Measurements from ENCODE around the gene HSPG2.
"Not testable (repeated sequence)": the region's sequence is repeated elsewhere in the genome, so short reads cannot be mapped to it uniquely, and the experiment has no call there.

Gene HSPG2

GRCh38 chr1:21919520-21919919 lies 17.6 kb downstream of the HSPG2 start:
- 100% methylated on average over 7 of the region's 7 CpGs for WGBS (ENCODE audit: insufficient coverage)
- peaks cover 0 to 26% (median 18%) of the 10 kb centered on the region in 4 experiments for H3K4me1 ChIP-seq (ENCODE audit: control extremely low read depth in 1 of 4, control insufficient read depth in 4 of 4, insufficient read depth in 4 of 4, low read length in 3 of 4)
- no peak overlapping the region for H3K4me3 ChIP-seq (ENCODE audit: control insufficient read depth in 1 of 7, extremely low read depth in 1 of 7, insufficient read depth in 4 of 7, low read depth in 2 of 7, low read length in 6 of 7)
- no peak overlapping the region for H3K27ac ChIP-seq (ENCODE audit: insufficient read depth in 1 of 2, low read depth in 1 of 2, low read length in 2 of 2, poor library complexity in 1 of 2, severe bottlenecking in 2 of 2)
- H3K27me3 ChIP-seq (replicated peaks in 2 of 5; ENCODE audit: control insufficient read depth in 4 of 5, insufficient read depth in 5 of 5, low read length in 4 of 5) = no peaks in the 10 kb centered on the region
- no peak for DNase-seq
- no peaks in the 10 kb centered on the region for H3K9me3 ChIP-seq (ENCODE audit: control extremely low read depth in 1 of 5, control insufficient read depth in 4 of 5, insufficient read depth in 2 of 5, low read depth in 1 of 5, low read length in 4 of 5)
- ChIA-PET CTCF (interaction anchor here (1.2 to 8.0 kb wide), 3 partner anchors 8 to 16 kb away, joined by 4 to 45 read pairs (median 10); no protein-coding TSS in a partner anchor), POLR2A (no interaction called here)
- no peaks in the 10 kb centered on the region for H3K36me3 ChIP-seq (ENCODE audit: control insufficient read depth in 4 of 4, insufficient read depth in 4 of 4, low read length in 3 of 4)

GRCh38 chr1:21917239-21917631 lies 19.9 kb downstream of the HSPG2 start:
- 93% methylated on average over 3 of the region's 6 CpGs for WGBS (ENCODE audit: insufficient coverage)
- H3K4me3 ChIP-seq (ENCODE audit: control insufficient read depth in 1 of 7, extremely low read depth in 1 of 7, insufficient read depth in 4 of 7, low read depth in 2 of 7, low read length in 6 of 7); H3K27me3 ChIP-seq (replicated peaks in 2 of 5; ENCODE audit: control insufficient read depth in 4 of 5, insufficient read depth in 5 of 5, low read length in 4 of 5); H3K36me3 ChIP-seq (ENCODE audit: control insufficient read depth in 4 of 4, insufficient read depth in 4 of 4, low read length in 3 of 4); POLR2A ChIA-PET; DNase-seq; H3K9me3 ChIP-seq (ENCODE audit: control extremely low read depth in 1 of 5, control insufficient read depth in 4 of 5, insufficient read depth in 2 of 5, low read depth in 1 of 5, low read length in 4 of 5); H3K27ac ChIP-seq (ENCODE audit: insufficient read depth in 1 of 2, low read depth in 1 of 2, low read length in 2 of 2, poor library complexity in 1 of 2, severe bottlenecking in 2 of 2): not testable (repeated sequence)
- H3K4me1 ChIP-seq (ENCODE audit: control extremely low read depth in 1 of 4, control insufficient read depth in 4 of 4, insufficient read depth in 4 of 4, low read length in 3 of 4) = peaks cover 0 to 42% (median 30%) of the 10 kb centered on the region in 4 experiments
- CTCF ChIA-PET = interaction anchor here (0.8 to 1.9 kb wide), 4 partner anchors 8 to 18 kb away, joined by 3 to 5 read pairs (median 3); no protein-coding TSS in a partner anchor

- peak in 1 of 3 donors; percentile 54 for DNase-seq
- POLR2A ChIA-PET = no interaction called here
- H3K27me3 ChIP-seq (replicated peaks in 2 of 5; ENCODE audit: control insufficient read depth in 4 of 5, insufficient read depth in 5 of 5, low read length in 4 of 5) = no peaks in the 10 kb centered on the region
- H3K4me3 ChIP-seq (ENCODE audit: control insufficient read depth in 1 of 7, extremely low read depth in 1 of 7, insufficient read depth in 4 of 7, low read depth in 2 of 7, low read length in 6 of 7) = no peak overlapping the region
- CTCF ChIA-PET = interaction anchor here (0.8 to 1.9 kb wide), 5 partner anchors 9 to 39 kb away, joined by 3 to 5 read pairs (median 3); no protein-coding TSS in a partner anchor
- peak overlapping the region in 1 of 2 experiments; percentile 14 for H3K27ac ChIP-seq (ENCODE audit: insufficient read depth in 1 of 2, low read depth in 1 of 2, low read length in 2 of 2, poor library complexity in 1 of 2, severe bottlenecking in 2 of 2)
- no peaks in the 10 kb centered on the region for H3K36me3 ChIP-seq (ENCODE audit: control insufficient read depth in 4 of 4, insufficient read depth in 4 of 4, low read length in 3 of 4)
- WGBS (ENCODE audit: insufficient coverage) = 80% methylated on average over 11 of the region's 20 CpGs
- no peaks in the 10 kb centered on the region for H3K9me3 ChIP-seq (ENCODE audit: control extremely low read depth in 1 of 5, control insufficient read depth in 4 of 5, insufficient read depth in 2 of 5, low read depth in 1 of 5, low read length in 4 of 5)
- H3K4me1 ChIP-seq (ENCODE audit: control extremely low read depth in 1 of 4, control insufficient read depth in 4 of 4, insufficient read depth in 4 of 4, low read length in 3 of 4) = peaks cover 0 to 43% (median 29%) of the 10 kb centered on the region in 4 experiments
These were observed 20.5 kb downstream of the HSPG2 start for GRCh38 chr1:21916447-21917238.

GRCh38 chr1:21914880-21915640 lies 22.1 kb downstream of the HSPG2 start:
- Histone ChIP-seq H3K4me3 (ENCODE audit: control insufficient read depth in 1 of 7, extremely low read depth in 1 of 7, insufficient read depth in 4 of 7, low read depth in 2 of 7, low read length in 6 of 7) (no peak overlapping the region), H3K27ac (ENCODE audit: insufficient read depth in 1 of 2, low read depth in 1 of 2, low read length in 2 of 2, poor library complexity in 1 of 2, severe bottlenecking in 2 of 2) (peak overlapping the region in 1 of 2 experiments; percentile 72), H3K27me3 (replicated peaks in 2 of 5; ENCODE audit: control insufficient read depth in 4 of 5, insufficient read depth in 5 of 5, low read length in 4 of 5) (no peaks in the 10 kb centered on the region), H3K9me3 (ENCODE audit: control extremely low read depth in 1 of 5, control insufficient read depth in 4 of 5, insufficient read depth in 2 of 5, low read depth in 1 of 5, low read length in 4 of 5) (no peaks in the 10 kb centered on the region), H3K36me3 (ENCODE audit: control insufficient read depth in 4 of 4, insufficient read depth in 4 of 4, low read length in 3 of 4) (no peaks in the 10 kb centered on the region), H3K4me1 (ENCODE audit: control extremely low read depth in 1 of 4, control insufficient read depth in 4 of 4, insufficient read depth in 4 of 4, low read length in 3 of 4) (peaks cover 0 to 51% (median 37%) of the 10 kb centered on the region in 4 experiments)
- DNase-seq = peak in 1 of 3 donors; percentile 37
- ChIA-PET CTCF (interaction anchor here (1.1 to 6.9 kb wide), 4 partner anchors 7 to 57 kb away, joined by 3 to 45 read pairs (median 4); no protein-coding TSS in a partner anchor), POLR2A (interaction anchor here (0.6 to 1.5 kb wide), 2 partner anchors 9 to 17 kb away, joined by 3 to 5 read pairs; no protein-coding TSS in a partner anchor)
- WGBS (ENCODE audit: insufficient coverage) = 90% methylated on average over 12 of the region's 21 CpGs

DNA sequence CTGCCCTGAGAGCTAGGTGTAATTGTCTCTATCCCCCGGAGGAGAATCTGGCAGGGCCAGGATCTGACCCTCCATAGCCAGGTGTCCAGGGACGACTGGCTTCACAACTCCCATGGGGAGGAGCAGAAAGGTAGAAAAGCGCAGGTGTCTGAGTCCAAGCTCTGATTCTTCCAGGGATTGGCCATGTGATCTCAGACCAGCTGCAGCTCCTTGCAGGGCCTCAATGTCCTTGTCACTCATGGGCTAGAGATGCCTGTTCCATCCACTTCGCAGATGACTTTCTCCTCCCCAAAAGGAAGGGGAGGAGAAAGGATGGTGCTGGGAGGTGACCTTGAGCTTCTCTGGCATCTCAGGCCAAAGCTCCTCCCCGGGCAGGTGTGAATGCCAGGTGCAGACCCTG lies 22.7 kb downstream of the HSPG2 start:
- no peaks in the 10 kb centered on the region for H3K9me3 ChIP-seq (ENCODE audit: control extremely low read depth in 1 of 5, control insufficient read depth in 4 of 5, insufficient read depth in 2 of 5, low read depth in 1 of 5, low read length in 4 of 5)
- ChIA-PET CTCF (interaction anchor here (1.5 to 6.9 kb wide), 2 partner anchors 8 to 12 kb away, joined by 4 to 45 read pairs; no protein-coding TSS in a partner anchor), POLR2A (interaction anchor here (1.5 to 2.6 kb wide), 2 partner anchors 12 to 17 kb away, joined by 5 to 7 read pairs; no protein-coding TSS in a partner anchor)
- 89% methylated on average over 4 of the region's 5 CpGs for WGBS (ENCODE audit: insufficient coverage)
- H3K4me3 ChIP-seq (ENCODE audit: control insufficient read depth in 1 of 7, extremely low read depth in 1 of 7, insufficient read depth in 4 of 7, low read depth in 2 of 7, low read length in 6 of 7) = no peak overlapping the region
- no peaks in the 10 kb centered on the region for H3K36me3 ChIP-seq (ENCODE audit: control insufficient read depth in 4 of 4, insufficient read depth in 4 of 4, low read length in 3 of 4)
- H3K27ac ChIP-seq (ENCODE audit: insufficient read depth in 1 of 2, low read depth in 1 of 2, low read length in 2 of 2, poor library complexity in 1 of 2, severe bottlenecking in 2 of 2) = peak overlapping the region in 1 of 2 experiments; percentile 72
- DNase-seq = no peak
- H3K27me3 ChIP-seq (replicated peaks in 2 of 5; ENCODE audit: control insufficient read depth in 4 of 5, insufficient read depth in 5 of 5, low read length in 4 of 5) = no peaks in the 10 kb centered on the region
- peaks cover 0 to 57% (median 43%) of the 10 kb centered on the region in 4 experiments for H3K4me1 ChIP-seq (ENCODE audit: control extremely low read depth in 1 of 4, control insufficient read depth in 4 of 4, insufficient read depth in 4 of 4, low read length in 3 of 4)

DNA sequence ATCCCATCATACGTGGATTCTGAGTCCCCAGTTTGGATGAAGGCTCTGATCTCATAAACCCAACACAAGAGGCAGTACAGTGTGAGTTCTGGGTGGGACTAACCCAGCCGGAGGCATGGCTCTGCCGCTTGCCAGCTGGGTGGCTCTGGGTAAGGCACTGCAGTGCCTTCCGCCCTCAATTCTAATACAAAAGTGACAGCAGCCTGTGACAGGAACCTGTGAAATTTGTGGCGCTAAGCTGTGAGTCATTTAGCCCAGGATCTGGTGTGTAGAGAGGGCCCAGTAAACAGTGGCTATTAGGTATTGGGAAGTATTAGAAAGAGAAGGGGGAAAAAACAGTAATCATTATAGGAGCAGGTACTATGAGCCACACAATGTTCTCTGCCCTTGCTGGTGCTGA lies 23.3 kb downstream of the HSPG2 start:
- DNase-seq = peak; percentile 51 to 91 (median 87)
- WGBS (ENCODE audit: insufficient coverage) = 8% methylated on average over 2 of the region's 5 CpGs
- H3K36me3 ChIP-seq (ENCODE audit: control insufficient read depth in 4 of 4, insufficient read depth in 4 of 4, low read length in 3 of 4) = no peaks in the 10 kb centered on the region
- no peaks in the 10 kb centered on the region for H3K9me3 ChIP-seq (ENCODE audit: control extremely low read depth in 1 of 5, control insufficient read depth in 4 of 5, insufficient read depth in 2 of 5, low read depth in 1 of 5, low read length in 4 of 5)
- peak overlapping the region in 1 of 7 experiments; percentile 31 for H3K4me3 ChIP-seq (ENCODE audit: control insufficient read depth in 1 of 7, extremely low read depth in 1 of 7, insufficient read depth in 4 of 7, low read depth in 2 of 7, low read length in 6 of 7)
- H3K27ac ChIP-seq (ENCODE audit: insufficient read depth in 1 of 2, low read depth in 1 of 2, low read length in 2 of 2, poor library complexity in 1 of 2, severe bottlenecking in 2 of 2) = peak overlapping the region; percentile 54 to 72
- H3K4me1 ChIP-seq (ENCODE audit: control extremely low read depth in 1 of 4, control insufficient read depth in 4 of 4, insufficient read depth in 4 of 4, low read length in 3 of 4) = peaks cover 0 to 64% (median 49%) of the 10 kb centered on the region in 4 experiments
- ChIA-PET CTCF (interaction anchor here (0.9 to 6.9 kb wide), 4 partner anchors 8 to 25 kb away, joined by 3 to 45 read pairs (median 4); no protein-coding TSS in a partner anchor), POLR2A (interaction anchor here (1.0 to 2.6 kb wide), 3 partner anchors 9 to 18 kb away, joined by 3 to 7 read pairs (median 5); no protein-coding TSS in a partner anchor)
- no peaks in the 10 kb centered on the region for H3K27me3 ChIP-seq (replicated peaks in 2 of 5; ENCODE audit: control insufficient read depth in 4 of 5, insufficient read depth in 5 of 5, low read length in 4 of 5)
